ENCODE results near the gene GEMIN5.

The GEMIN5 gene

GRCh38 chr5:154885439-154885838, 52.6 kb downstream of the GEMIN5 start:
- FAIRE-seq: no peak
- DNase-seq (ENCODE audit: insufficient read length, low spot score): no peak

- DNase-seq (ENCODE audit: insufficient read length, low spot score) (no peak), FAIRE-seq (no peak)
Measured at GRCh38 chr5:154884424-154884823, 53.6 kb downstream of the GEMIN5 start.

GRCh38 chr5:154881986-154882385, 56.0 kb downstream of the GEMIN5 start:
- DNase-seq (ENCODE audit: insufficient read length, low spot score) (no peak), FAIRE-seq (no peak)

GRCh38 chr5:154878642-154879335, 59.2 kb downstream of the GEMIN5 start:
- FAIRE-seq (no peak), DNase-seq (ENCODE audit: insufficient read length, low spot score) (no peak)

GRCh38 chr5:154873791-154874331, 64.2 kb downstream of the GEMIN5 start:
- FAIRE-seq: no peak
- DNase-seq (ENCODE audit: insufficient read length, low spot score): no peak

- DNase-seq (ENCODE audit: insufficient read length, low spot score): no peak
- FAIRE-seq: no peak
Measured at GRCh38 chr5:154871734-154872133, 66.3 kb downstream of the GEMIN5 start.

GRCh38 chr5:154868702-154869101, 69.3 kb downstream of the GEMIN5 start:
- FAIRE-seq: no peak
- DNase-seq (ENCODE audit: insufficient read length, low spot score): no peak

GRCh38 chr5:154866841-154867240, 71.2 kb downstream of the GEMIN5 start:
- DNase-seq (ENCODE audit: insufficient read length, low spot score) (no peak), FAIRE-seq (no peak)

GRCh38 chr5:154865466-154866184, 72.4 kb downstream of the GEMIN5 start:
- DNase-seq (ENCODE audit: insufficient read length, low spot score): no peak
- FAIRE-seq: no peak

GRCh38 chr5:154863291-154864080, 74.5 kb downstream of the GEMIN5 start:
- FAIRE-seq: no peak
- DNase-seq (ENCODE audit: insufficient read length, low spot score): no peak

- no peak for DNase-seq (ENCODE audit: insufficient read length, low spot score)
- FAIRE-seq: no peak
Measured at GRCh38 chr5:154862766-154863165, 75.2 kb downstream of the GEMIN5 start.

- DNase-seq (ENCODE audit: insufficient read length, low spot score) (no peak), FAIRE-seq (no peak)
Measured at GRCh38 chr5:154861946-154862345, 76.1 kb downstream of the GEMIN5 start.

GRCh38 chr5:154860765-154861164, 77.2 kb downstream of the GEMIN5 start:
- no peak for FAIRE-seq
- DNase-seq (ENCODE audit: insufficient read length, low spot score): no peak

- no peak for DNase-seq (ENCODE audit: insufficient read length, low spot score)
- no peak for FAIRE-seq
Measured at GRCh38 chr5:154860123-154860522, 77.9 kb downstream of the GEMIN5 start.

GRCh38 chr5:154858972-154859871, 78.8 kb downstream of the GEMIN5 start:
- FAIRE-seq: peak; percentile 71

GRCh38 chr5:154858297-154858971, 79.6 kb downstream of the GEMIN5 start, which contains the start of gene CNOT8:
TSS of gene CNOT8 (plus strand) at chr5:154858627. CDS start at chr5:154863279, 4,652 bp downstream.
- FAIRE-seq: peak; percentile 97
- DNase-seq (ENCODE audit: insufficient read length, low spot score): peak; percentile 57

More at GRCh38 chr5:154858972-154859871, 78.8 kb downstream of the GEMIN5 start:
- no peak for DNase-seq (ENCODE audit: insufficient read length, low spot score)

- no peak for FAIRE-seq
Measured at GRCh38 chr5:154857530-154858296, 80.3 kb downstream of the GEMIN5 start.

GRCh38 chr5:154851351-154851750, 86.7 kb downstream of the GEMIN5 start:
- no peak for FAIRE-seq
- DNase-seq (ENCODE audit: insufficient read length, low spot score): no peak

More at GRCh38 chr5:154857530-154858296, 80.3 kb downstream of the GEMIN5 start:
- peak; percentile 74 for DNase-seq (ENCODE audit: insufficient read length, low spot score)

Data from GM19239 (cell line).